SK-N-SH (cell line): Measurements from ENCODE around the gene PBXIP1. TPM values are rescaled to one million over a fixed set of nuclear protein-coding genes. Genes with fewer than 3 reads are reported as not detected.

ENCODE experiments used
- CHD2 ChIP-seq: fragments of 150-350 bp; IDR thresholded peaks from 2 replicates; pipeline ENCODE4 v1.6.1; 2018; ENCODE audit warnings: low read length; ENCODE audit not compliant: partially characterized antibody
- CTCF ChIP-seq: fragments of 200-600 bp; sonication (generic); IDR thresholded peaks from 2 replicates; pipeline ENCODE4 v1.6.1; 2017; ENCODE audit warnings: antibody characterized with exemption, mild to moderate bottlenecking, moderate library complexity
- ELF1 ChIP-seq: IDR thresholded peaks from 2 replicates; pipeline ENCODE4 v1.4.0; 2012
- EP300 ChIP-seq, 2 experiments: IDR thresholded peaks; 2 replicates each; pipeline versions ENCODE4 v1.4.0 to v1.6.1; 2012; ENCODE audit warnings: borderline replicate concordance in 1 of 2, low read depth in 1 of 2, low read length in 1 of 2
- EZH2phosphoT487 ChIP-seq: fragments of 200-600 bp; sonication (generic); IDR thresholded peaks from 2 replicates; pipeline ENCODE4 v1.6.1; 2017; ENCODE audit warnings: low read depth, mixed run types, mild to moderate bottlenecking, antibody characterized with exemption, moderate library complexity, borderline replicate concordance
- FOSL2 ChIP-seq: IDR thresholded peaks from 2 replicates; pipeline ENCODE4 v1.4.0; 2012; ENCODE audit warnings: low read depth, mild to moderate bottlenecking, moderate library complexity, borderline replicate concordance
- FOXM1 ChIP-seq: IDR thresholded peaks from 2 replicates; pipeline ENCODE4 v1.4.0; 2012; ENCODE audit warnings: low read depth, mild to moderate bottlenecking
- GATA2 ChIP-seq: sonication (generic); formaldehyde crosslinking; IDR thresholded peaks from 2 replicates; pipeline ENCODE4 v1.5.0; 2020; ENCODE audit warnings: mild to moderate bottlenecking, missing genetic modification reagents
- IRF3 ChIP-seq: fragments of 150-350 bp; IDR thresholded peaks from 2 replicates; pipeline ENCODE4 v1.6.1; 2016; ENCODE audit warnings: mild to moderate bottlenecking, low read depth, low read length
- JUND ChIP-seq: IDR thresholded peaks from 2 replicates; pipeline ENCODE4 v1.4.0; 2012
- MEF2A ChIP-seq: IDR thresholded peaks from 2 replicates; pipeline ENCODE4 v1.4.0; 2012; ENCODE audit warnings: low read depth, borderline replicate concordance
- MXI1 ChIP-seq: IDR thresholded peaks from 2 replicates; pipeline ENCODE4 v1.6.1; 2012; ENCODE audit warnings: mild to moderate bottlenecking, low read depth, low read length, improper control_type of control experiment
- NFIC ChIP-seq: IDR thresholded peaks from 2 replicates; pipeline ENCODE4 v1.4.0; 2012; ENCODE audit warnings: borderline replicate concordance
- PBX3 ChIP-seq: IDR thresholded peaks from 2 replicates; pipeline ENCODE4; 2012
- RCOR1 ChIP-seq: fragments of 150-350 bp; IDR thresholded peaks from 2 replicates; pipeline ENCODE4 v1.6.1; 2017; ENCODE audit warnings: antibody characterized with exemption, low read length
- SIN3A ChIP-seq: IDR thresholded peaks from 2 replicates; pipeline ENCODE4 v1.6.1; 2012; ENCODE audit warnings: low read depth, mild to moderate bottlenecking, low read length, moderate library complexity, borderline replicate concordance
- TAF1 ChIP-seq: IDR thresholded peaks from 2 replicates; pipeline ENCODE4 v1.6.1; 2012; ENCODE audit warnings: low read depth, mild to moderate bottlenecking, low read length, moderate library complexity, borderline replicate concordance
- TCF12 ChIP-seq: IDR thresholded peaks from 2 replicates; pipeline ENCODE4 v1.4.0; 2012
- TEAD4 ChIP-seq: IDR thresholded peaks from 2 replicates; pipeline ENCODE4 v1.4.0; 2012; ENCODE audit warnings: mild to moderate bottlenecking, borderline replicate concordance; ENCODE audit not compliant: insufficient read depth
- USF2 ChIP-seq: fragments of 150-350 bp; IDR thresholded peaks from 2 replicates; pipeline ENCODE4 v1.6.1; 2017; ENCODE audit warnings: antibody characterized with exemption, low read length, low read depth, borderline replicate concordance
- polyA plus RNA-seq, 3 experiments: library from polyadenylated mRNA; depleted of rRNA; stranded (reverse); fragments of >200 nt; gene quantifications; 2 replicates each; pipeline ENCODE4 v1.2.3, GENCODE V29; 2012

The PBXIP1 gene
- polyA plus RNA-seq, 1 of the 3 experiments (the other 2 are of a cell fraction), result 55.9 TPM

- TF ChIP-seq USF2, result no peak
- TF ChIP-seq FOSL2, result no peak
- TF ChIP-seq RCOR1, result no peak; the same call in 1 of the 2 replicates
- peak; percentile 48 for TF ChIP-seq MXI1
- TF ChIP-seq IRF3, result no peak
- TF ChIP-seq PBX3, result peak; percentile 27
- TF ChIP-seq TAF1, result no peak
- TF ChIP-seq EP300 (IDR thresholded peaks at IDR 0.05; ENCODE audit: borderline replicate concordance in 1 of 2, low read depth in 1 of 2, low read length in 1 of 2), result 0 out of 4 replicates have a peak, but pooled peaks of 1 of the 2 experiments have one; percentile 26
- no peak; the same call in 1 of the 2 replicates for TF ChIP-seq FOXM1
- peak; percentile 79 for TF ChIP-seq ELF1
- no peak for TF ChIP-seq NFIC
- peak; percentile 76; the same call in 1 of the 2 replicates for TF ChIP-seq SIN3A
- peak; percentile 22; the same call in 1 of the 2 replicates for TF ChIP-seq JUND
- TF ChIP-seq EZH2phosphoT487, result no peak
- TF ChIP-seq CHD2, result no peak
- no peak for TF ChIP-seq GATA2 (CRISPR knock-in tag)
- peak; percentile 69 for TF ChIP-seq CTCF
- no peak for TF ChIP-seq TCF12
- peak; percentile 12; the same call in 1 of the 2 replicates for TF ChIP-seq TEAD4
- TF ChIP-seq MEF2A, result no peak; the same call in 1 of the 2 replicates
Measured at GRCh38 chr1:154961207-154962155, 5.6 kb upstream of the PBXIP1 start, which contains the start of gene PYGO2 (continued).
